Stomach smooth muscle (tissue), 2 donors: ENCODE data around the gene DNASE1L1.

ENCODE experiments used
- H3K27ac ChIP-seq: one replicate; pipeline ENCODE4 v1.7.0; 2013; ENCODE audit warnings: mild to moderate bottlenecking, low read length, inconsistent platforms
- H3K27me3 ChIP-seq, 2 donors: one replicate each; pipeline ENCODE4 v1.7.0; 2013; ENCODE audit warnings: low read length in 2 of 2; ENCODE audit not compliant: insufficient read depth in 2 of 2, control insufficient read depth in 1 of 2
- H3K36me3 ChIP-seq, 2 donors: one replicate each; pipeline ENCODE4 v1.7.0; 2013; ENCODE audit warnings: low read length in 2 of 2; ENCODE audit not compliant: control insufficient read depth in 2 of 2, insufficient read depth in 2 of 2
- H3K4me1 ChIP-seq: one replicate; pipeline ENCODE4 v1.7.0; 2013; ENCODE audit warnings: low read length; ENCODE audit not compliant: control insufficient read depth, insufficient read depth
- H3K4me3 ChIP-seq, 2 donors: one replicate each; pipeline ENCODE4 v1.7.0; 2013; ENCODE audit warnings: low read length in 2 of 2
- H3K9ac ChIP-seq, 2 donors: one replicate each; pipeline ENCODE4 v1.7.0; 2013; ENCODE audit warnings: low read length in 2 of 2, mild to moderate bottlenecking in 1 of 2
- H3K9me3 ChIP-seq, 2 donors: one replicate each; pipeline ENCODE4 v1.7.0; 2013; ENCODE audit warnings: low read length in 2 of 2; ENCODE audit not compliant: control insufficient read depth in 2 of 2
- donor health status: healthy.
- donor health status: Pancreatic carcinoma.

Gene DNASE1L1

DNA sequence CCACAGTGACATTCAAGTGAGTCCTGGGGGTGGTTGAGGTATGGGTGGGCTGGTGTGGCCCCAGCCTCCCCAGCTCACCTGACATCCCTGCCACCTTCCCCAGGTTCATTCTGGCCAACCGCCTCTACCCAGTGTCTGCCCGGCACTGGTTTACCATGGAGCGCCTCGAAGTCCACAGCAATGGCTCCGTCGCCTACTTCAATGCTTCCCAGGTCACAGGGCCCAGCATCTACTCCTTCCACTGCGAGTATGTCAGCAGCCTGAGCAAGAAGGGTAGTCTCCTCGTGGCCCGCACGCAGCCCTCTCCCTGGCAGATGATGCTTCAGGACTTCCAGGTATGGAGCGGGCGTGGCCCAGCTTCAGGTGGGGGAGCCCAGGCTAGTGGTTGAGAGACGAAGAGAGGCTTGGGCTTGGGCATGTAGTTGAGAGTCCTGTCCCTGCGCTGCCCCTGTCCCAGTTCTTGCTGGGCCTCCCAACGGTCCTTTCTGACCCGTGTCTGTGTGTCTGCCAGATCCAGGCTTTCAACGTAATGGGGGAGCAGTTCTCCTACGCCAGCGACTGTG, 26.2 kb upstream of the DNASE1L1 start:
- H3K27ac ChIP-seq = no peak overlapping the region
- H3K9me3 ChIP-seq = no peaks in the 10 kb centered on the region
- no peak overlapping the region for H3K9ac ChIP-seq
- peaks cover under 1 to 9% of the 10 kb centered on the region in 2 donors for H3K36me3 ChIP-seq
- H3K4me1 ChIP-seq = peaks cover 19% of the 10 kb centered on the region
- H3K27me3 ChIP-seq = peaks cover 0 to 2% of the 10 kb centered on the region in 2 donors
- H3K4me3 ChIP-seq = no peak overlapping the region

DNA sequence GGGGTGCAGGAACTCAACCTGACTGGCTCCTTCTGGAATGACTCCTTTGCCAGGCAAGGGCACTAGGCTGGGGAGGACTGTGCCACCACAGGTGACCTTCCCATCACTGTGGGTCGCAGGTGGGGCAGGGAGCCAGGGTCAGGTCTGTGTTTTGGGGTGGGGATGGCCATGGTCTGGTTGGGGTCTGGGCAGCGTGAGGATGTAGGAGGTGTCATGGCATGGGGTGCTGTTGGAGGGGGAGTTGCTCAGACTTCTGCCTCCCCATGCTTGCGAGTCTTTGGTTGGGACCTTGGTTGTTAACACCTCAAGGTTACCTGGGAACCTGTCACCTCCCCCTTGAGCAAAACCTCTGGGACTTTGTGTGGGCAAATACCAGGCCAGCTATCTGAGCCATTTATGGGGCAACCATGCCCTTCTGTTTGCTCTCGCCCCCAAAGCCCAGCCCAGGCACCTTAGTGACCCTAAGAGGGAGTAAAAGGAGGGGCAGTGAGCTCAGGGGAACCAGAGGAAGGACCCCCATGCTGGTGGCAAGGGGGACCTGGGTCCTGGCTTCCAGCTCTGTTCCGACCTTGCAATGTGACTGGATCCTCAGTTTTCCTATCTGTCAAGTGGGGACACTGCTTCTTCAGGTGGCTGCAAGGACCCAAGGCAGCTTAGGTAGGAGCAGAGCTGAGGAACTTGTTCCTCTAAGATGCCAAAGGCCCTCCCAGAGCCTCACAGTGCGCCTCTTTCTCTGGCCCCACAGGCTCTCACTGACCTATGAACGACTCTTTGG, 25.5 kb upstream of the DNASE1L1 start:
- Histone ChIP-seq H3K9ac (no peak overlapping the region), H3K27me3 (peaks cover 0 to 2% of the 10 kb centered on the region in 2 donors), H3K27ac (no peak overlapping the region), H3K9me3 (no peaks in the 10 kb centered on the region), H3K4me3 (no peak overlapping the region), H3K4me1 (peaks cover 22% of the 10 kb centered on the region), H3K36me3 (peaks cover 0 to 9% of the 10 kb centered on the region in 2 donors)

GRCh38 chrX:154433605-154434004, 24.6 kb upstream of the DNASE1L1 start:
- no peaks in the 10 kb centered on the region for H3K9me3 ChIP-seq
- H3K27ac ChIP-seq = no peak overlapping the region
- no peak overlapping the region for H3K9ac ChIP-seq
- no peak overlapping the region for H3K4me3 ChIP-seq
- H3K4me1 ChIP-seq = peaks cover 22% of the 10 kb centered on the region
- peaks cover 0 to 2% of the 10 kb centered on the region in 2 donors for H3K27me3 ChIP-seq
- peaks cover 0 to 9% of the 10 kb centered on the region in 2 donors for H3K36me3 ChIP-seq

GRCh38 chrX:154432210-154432609, 23.2 kb upstream of the DNASE1L1 start:
- Histone ChIP-seq H3K27me3 (no peaks in the 10 kb centered on the region), H3K9ac (no peak overlapping the region), H3K27ac (no peak overlapping the region), H3K9me3 (no peaks in the 10 kb centered on the region), H3K4me3 (no peak overlapping the region), H3K36me3 (peaks cover 0 to 9% of the 10 kb centered on the region in 2 donors), H3K4me1 (peaks cover 13% of the 10 kb centered on the region)

GRCh38 chrX:154431341-154431740, 22.3 kb upstream of the DNASE1L1 start:
- Histone ChIP-seq H3K9ac (no peak overlapping the region), H3K4me1 (peaks cover 11% of the 10 kb centered on the region), H3K36me3 (peaks cover 0 to 9% of the 10 kb centered on the region in 2 donors), H3K9me3 (no peaks in the 10 kb centered on the region), H3K27me3 (no peaks in the 10 kb centered on the region), H3K27ac (no peak overlapping the region), H3K4me3 (no peak overlapping the region)

DNA sequence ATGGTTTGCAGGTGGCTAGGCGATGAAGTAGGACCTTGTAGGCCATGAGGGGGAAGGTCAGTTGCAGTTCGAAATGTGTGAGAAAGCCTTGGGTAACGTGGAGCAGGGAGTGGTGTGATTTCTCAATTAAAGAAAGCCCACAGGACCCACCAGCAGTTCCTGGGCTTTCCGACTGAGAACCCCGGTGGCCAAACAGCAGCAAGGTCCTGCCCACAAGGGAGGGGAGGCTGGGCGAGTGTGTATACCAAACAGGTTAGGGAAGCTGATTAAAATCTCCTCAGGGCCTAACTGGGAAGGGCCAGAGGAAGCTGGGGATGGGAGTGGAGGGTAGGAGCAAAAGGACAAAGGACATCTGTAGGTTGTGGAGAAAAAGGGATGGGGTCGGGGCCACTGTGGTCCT, 21.9 kb upstream of the DNASE1L1 start:
- H3K36me3 ChIP-seq = peaks cover 0 to 9% of the 10 kb centered on the region in 2 donors
- H3K4me3 ChIP-seq = no peak overlapping the region
- no peak overlapping the region for H3K27ac ChIP-seq
- H3K9ac ChIP-seq = no peak overlapping the region
- H3K27me3 ChIP-seq = no peaks in the 10 kb centered on the region
- no peaks in the 10 kb centered on the region for H3K9me3 ChIP-seq
- H3K4me1 ChIP-seq = peaks cover 7% of the 10 kb centered on the region

GRCh38 chrX:154430479-154430878, 21.4 kb upstream of the DNASE1L1 start:
- H3K27me3 ChIP-seq = no peaks in the 10 kb centered on the region
- no peak overlapping the region for H3K9ac ChIP-seq
- H3K4me1 ChIP-seq = peaks cover 7% of the 10 kb centered on the region
- peaks cover 0 to 9% of the 10 kb centered on the region in 2 donors for H3K36me3 ChIP-seq
- H3K9me3 ChIP-seq = no peaks in the 10 kb centered on the region
- no peak overlapping the region for H3K27ac ChIP-seq
- H3K4me3 ChIP-seq = no peak overlapping the region

- H3K4me3 ChIP-seq = peak overlapping the region; percentile 71 to 76
- H3K27me3 ChIP-seq = no peaks in the 10 kb centered on the region
- H3K9ac ChIP-seq = peak overlapping the region in 1 of 2 donors; percentile 1
- peaks cover 7% of the 10 kb centered on the region for H3K4me1 ChIP-seq
- H3K36me3 ChIP-seq = peaks cover 0 to 9% of the 10 kb centered on the region in 2 donors
- H3K9me3 ChIP-seq = no peaks in the 10 kb centered on the region
- H3K27ac ChIP-seq = no peak overlapping the region
Observed at GRCh38 chrX:154429711-154430110, 20.7 kb upstream of the DNASE1L1 start.

- Histone ChIP-seq H3K4me1 (peaks cover 7% of the 10 kb centered on the region), H3K9ac (peak within 1 kb of the TSS; percentile 55 to 69), H3K27ac (peak within 1 kb of the TSS; percentile 41), H3K36me3 (peaks cover 0 to 4% of the 10 kb centered on the region in 2 donors), H3K4me3 (peak within 1 kb of the TSS; percentile 71 to 76), H3K27me3 (no peaks in the 10 kb centered on the region), H3K9me3 (no peaks in the 10 kb centered on the region)
Observed at GRCh38 chrX:154428176-154429171, 19.4 kb upstream of the DNASE1L1 start, which contains the start of gene ATP6AP1. Gene ATP6AP1 (plus strand): TSS chrX:154428677. CDS start chrX:154428693, 16 bp downstream.
